HEK293 (cell line): ENCODE data around the gene PGK1.
A peak's percentile ranks its signal among the peaks of the same experiment; 100 is the strongest.

Source experiments
- CTCF ChIA-PET: fragments of 350-600 bp; formaldehyde crosslinking; extraction: SDS; loops from one replicate; lab custom pipeline; 2021; ENCODE audit warnings: antibody characterized with exemption; lab: Yijun Ruan, JAX
- POLR2A ChIA-PET: fragments of 300-600 bp; formaldehyde crosslinking; extraction: SDS; loops from one replicate; lab custom pipeline; 2020; ENCODE audit warnings: antibody characterized with exemption, inconsistent platforms; lab: Yijun Ruan, JAX
- H3K27ac ChIP-seq: fragments of 200-500 bp; sonication (Bioruptor generic); 2 replicates; pipeline ENCODE4 v1.5.1; 2014; ENCODE audit warnings: low read depth, low read length, control low read depth, inconsistent platforms; ENCODE audit errors: extremely low read depth
- H3K36me3 ChIP-seq, 2 experiments: fragments of 200-500 bp in 1 of 2; sonication (Bioruptor generic) in 1 of 2; 1 replicate in 1 of 2; 2 replicates in 1 of 2; pipeline ENCODE4 v1.5.1; 2014 to 2017; ENCODE audit warnings: inconsistent platforms in 2 of 2, low read length in 2 of 2; ENCODE audit not compliant: control insufficient read depth in 2 of 2, insufficient read depth in 1 of 2
- H3K4me1 ChIP-seq: fragments of 200-500 bp; sonication (Bioruptor generic); 2 replicates; pipeline ENCODE4 v1.5.1; 2014; ENCODE audit warnings: mild to moderate bottlenecking, low read length, inconsistent platforms; ENCODE audit not compliant: control insufficient read depth, insufficient read depth
- H3K4me3 ChIP-seq: 2 replicates; pipeline ENCODE4 v1.5.1; 2011; ENCODE audit warnings: low read depth, mild to moderate bottlenecking, control low read depth, low read length, moderate library complexity
- H3K9me3 ChIP-seq: fragments of 200-500 bp; sonication (Bioruptor generic); 2 replicates; pipeline ENCODE4 v1.5.1; 2014; ENCODE audit warnings: low read depth, low read length, inconsistent platforms; ENCODE audit not compliant: control insufficient read depth, insufficient read depth
- BCL11A ChIP-seq: fragments of 450-650 bp; formaldehyde crosslinking; IDR thresholded peaks from 2 replicates; pipeline ENCODE4 v1.5.1; 2016; ENCODE audit warnings: low read depth, missing biosample characterization, missing genetic modification characterization
- FEZF1 ChIP-seq: fragments of 450-650 bp; formaldehyde crosslinking; IDR thresholded peaks from 2 replicates; pipeline ENCODE4 v1.5.1; 2016; ENCODE audit warnings: missing biosample characterization, missing genetic modification characterization
- HOXC10 ChIP-seq: sonication (generic); formaldehyde crosslinking; IDR thresholded peaks from 2 replicates; pipeline ENCODE4 v1.8.1; 2023; ENCODE audit warnings: mild to moderate bottlenecking, missing genetic modification reagents
- PRDM1 ChIP-seq: fragments of 450-650 bp; formaldehyde crosslinking; IDR thresholded peaks from 2 replicates; pipeline ENCODE4; 2016; ENCODE audit warnings: missing biosample characterization, missing genetic modification characterization
- SP3 ChIP-seq: fragments of 450-650 bp; formaldehyde crosslinking; IDR thresholded peaks from 2 replicates; pipeline ENCODE4 v1.5.1; 2016; ENCODE audit warnings: missing biosample characterization, missing genetic modification characterization
- ZBTB20 ChIP-seq: fragments of 450-650 bp; formaldehyde crosslinking; IDR thresholded peaks from 2 replicates; pipeline ENCODE4 v1.5.1; 2016; ENCODE audit warnings: missing biosample characterization, missing genetic modification characterization
- ZBTB8A ChIP-seq: fragments of 450-650 bp; formaldehyde crosslinking; IDR thresholded peaks from 2 replicates; pipeline ENCODE4 v1.5.1; 2016; ENCODE audit warnings: missing biosample characterization, missing genetic modification characterization
- ZNF112 ChIP-seq: fragments of 450-650 bp; formaldehyde crosslinking; IDR thresholded peaks from 2 replicates; pipeline ENCODE4 v1.5.0; 2017; ENCODE audit warnings: missing biosample characterization, missing genetic modification characterization
- ZNF2 ChIP-seq: fragments of 450-650 bp; formaldehyde crosslinking; IDR thresholded peaks from 2 replicates; pipeline ENCODE4 v1.5.1; 2016; ENCODE audit warnings: missing biosample characterization, missing genetic modification characterization
- ZNF391 ChIP-seq: fragments of 450-650 bp; formaldehyde crosslinking; IDR thresholded peaks from 2 replicates; pipeline ENCODE4 v1.5.1; 2016; ENCODE audit warnings: low read depth, missing biosample characterization, missing genetic modification characterization, borderline replicate concordance
- ZNF404 ChIP-seq: fragments of 450-650 bp; formaldehyde crosslinking; IDR thresholded peaks from 2 replicates; pipeline ENCODE4 v1.5.1; 2017; ENCODE audit warnings: missing biosample characterization, missing genetic modification characterization
- ZNF529 ChIP-seq: fragments of 450-650 bp; formaldehyde crosslinking; IDR thresholded peaks from 2 replicates; pipeline ENCODE4 v1.5.1; 2017; ENCODE audit warnings: missing genetic modification characterization, missing biosample characterization; ENCODE audit not compliant: insufficient replicate concordance
- ZNF654 ChIP-seq: fragments of 450-650 bp; formaldehyde crosslinking; IDR thresholded peaks from 2 replicates; pipeline ENCODE4 v1.5.1; 2016; ENCODE audit warnings: low read depth, missing biosample characterization, missing genetic modification characterization
- ZXDB ChIP-seq: fragments of 450-650 bp; formaldehyde crosslinking; IDR thresholded peaks from 2 replicates; pipeline ENCODE4 v1.5.1; 2016; ENCODE audit warnings: missing biosample characterization, missing genetic modification characterization
- TF ChIP-seq, protein P1 (sequence below): fragments of 450-650 bp; formaldehyde crosslinking; IDR thresholded peaks from 2 replicates; pipeline ENCODE4 v1.5.1; 2016; ENCODE audit warnings: missing biosample characterization, missing genetic modification characterization
- TF ChIP-seq, protein P2 (sequence below): IDR thresholded peaks from 2 replicates; pipeline ENCODE4 v1.6.1; 2011; ENCODE audit warnings: mild to moderate bottlenecking, low read depth, low read length, borderline replicate concordance
- TF ChIP-seq, protein P3 (sequence below): fragments of 450-650 bp; formaldehyde crosslinking; IDR thresholded peaks from 2 replicates; pipeline ENCODE4 v1.5.1; 2017; ENCODE audit warnings: missing biosample characterization, missing genetic modification characterization
- TF ChIP-seq, protein P4 (sequence below): fragments of 450-650 bp; formaldehyde crosslinking; IDR thresholded peaks from 2 replicates; pipeline ENCODE4 v1.5.0; 2017; ENCODE audit warnings: missing biosample characterization, missing genetic modification characterization, borderline replicate concordance
- TF ChIP-seq, protein P5 (sequence below): fragments of 450-650 bp; formaldehyde crosslinking; IDR thresholded peaks from 2 replicates; pipeline ENCODE4 v1.5.1; 2016; ENCODE audit warnings: missing biosample characterization, missing genetic modification characterization
- TF ChIP-seq, protein P6 (sequence below): fragments of 450-650 bp; formaldehyde crosslinking; IDR thresholded peaks from 2 replicates; pipeline ENCODE4 v1.5.1; 2016; ENCODE audit warnings: missing biosample characterization, missing genetic modification characterization

PGK1 gene

DNA sequence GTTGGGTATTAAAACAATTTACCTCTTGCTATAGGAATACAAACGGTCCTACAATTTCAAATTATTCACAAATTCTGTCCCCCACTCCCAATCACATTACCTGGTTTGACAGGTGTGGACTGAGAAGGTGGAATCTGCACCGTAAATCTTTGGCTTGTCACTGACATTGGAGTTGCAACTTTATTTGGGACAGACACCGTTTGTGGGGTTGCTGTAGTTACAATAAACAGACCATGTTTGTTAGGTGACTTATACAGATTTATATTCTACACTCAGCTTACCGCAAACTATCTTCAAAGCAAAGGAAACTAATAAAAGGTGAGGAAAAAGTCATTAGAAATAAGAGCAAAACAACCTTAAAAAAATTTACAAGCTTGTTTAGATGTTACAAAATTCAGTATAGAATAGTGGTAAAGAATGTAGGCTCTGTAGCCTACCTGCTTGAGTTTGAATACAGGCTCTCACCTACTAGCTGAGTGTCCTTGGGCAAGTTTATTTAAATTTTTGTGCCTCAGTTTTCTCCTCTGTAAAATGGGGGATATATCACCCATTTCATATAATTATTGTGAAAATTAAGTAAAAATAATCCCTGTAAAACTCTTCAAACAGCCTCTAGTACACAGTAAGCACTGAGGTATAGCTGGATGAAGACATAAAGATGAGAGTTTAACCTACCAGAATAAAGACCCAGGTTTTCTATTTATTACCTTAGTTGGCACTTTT is 29.4 kb downstream of the PGK1 start:
- Histone ChIP-seq H3K4me3 (no peak overlapping the region), H3K27ac (no peak overlapping the region)
- TF ChIP-seq HOXC10 (CRISPR knock-in tag): no peak
- TF ChIP-seq, protein P1, sequence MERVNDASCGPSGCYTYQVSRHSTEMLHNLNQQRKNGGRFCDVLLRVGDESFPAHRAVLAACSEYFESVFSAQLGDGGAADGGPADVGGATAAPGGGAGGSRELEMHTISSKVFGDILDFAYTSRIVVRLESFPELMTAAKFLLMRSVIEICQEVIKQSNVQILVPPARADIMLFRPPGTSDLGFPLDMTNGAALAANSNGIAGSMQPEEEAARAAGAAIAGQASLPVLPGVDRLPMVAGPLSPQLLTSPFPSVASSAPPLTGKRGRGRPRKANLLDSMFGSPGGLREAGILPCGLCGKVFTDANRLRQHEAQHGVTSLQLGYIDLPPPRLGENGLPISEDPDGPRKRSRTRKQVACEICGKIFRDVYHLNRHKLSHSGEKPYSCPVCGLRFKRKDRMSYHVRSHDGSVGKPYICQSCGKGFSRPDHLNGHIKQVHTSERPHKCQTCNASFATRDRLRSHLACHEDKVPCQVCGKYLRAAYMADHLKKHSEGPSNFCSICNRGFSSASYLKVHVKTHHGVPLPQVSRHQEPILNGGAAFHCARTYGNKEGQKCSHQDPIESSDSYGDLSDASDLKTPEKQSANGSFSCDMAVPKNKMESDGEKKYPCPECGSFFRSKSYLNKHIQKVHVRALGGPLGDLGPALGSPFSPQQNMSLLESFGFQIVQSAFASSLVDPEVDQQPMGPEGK: no peak
- TF ChIP-seq, protein P2, sequence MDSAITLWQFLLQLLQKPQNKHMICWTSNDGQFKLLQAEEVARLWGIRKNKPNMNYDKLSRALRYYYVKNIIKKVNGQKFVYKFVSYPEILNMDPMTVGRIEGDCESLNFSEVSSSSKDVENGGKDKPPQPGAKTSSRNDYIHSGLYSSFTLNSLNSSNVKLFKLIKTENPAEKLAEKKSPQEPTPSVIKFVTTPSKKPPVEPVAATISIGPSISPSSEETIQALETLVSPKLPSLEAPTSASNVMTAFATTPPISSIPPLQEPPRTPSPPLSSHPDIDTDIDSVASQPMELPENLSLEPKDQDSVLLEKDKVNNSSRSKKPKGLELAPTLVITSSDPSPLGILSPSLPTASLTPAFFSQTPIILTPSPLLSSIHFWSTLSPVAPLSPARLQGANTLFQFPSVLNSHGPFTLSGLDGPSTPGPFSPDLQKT: no peak
- TF ChIP-seq ZNF654 (tag by site-specific recombination): no peak
- TF ChIP-seq, protein P3, sequence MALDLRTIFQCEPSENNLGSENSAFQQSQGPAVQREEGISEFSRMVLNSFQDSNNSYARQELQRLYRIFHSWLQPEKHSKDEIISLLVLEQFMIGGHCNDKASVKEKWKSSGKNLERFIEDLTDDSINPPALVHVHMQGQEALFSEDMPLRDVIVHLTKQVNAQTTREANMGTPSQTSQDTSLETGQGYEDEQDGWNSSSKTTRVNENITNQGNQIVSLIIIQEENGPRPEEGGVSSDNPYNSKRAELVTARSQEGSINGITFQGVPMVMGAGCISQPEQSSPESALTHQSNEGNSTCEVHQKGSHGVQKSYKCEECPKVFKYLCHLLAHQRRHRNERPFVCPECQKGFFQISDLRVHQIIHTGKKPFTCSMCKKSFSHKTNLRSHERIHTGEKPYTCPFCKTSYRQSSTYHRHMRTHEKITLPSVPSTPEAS: no peak
- no peak for TF ChIP-seq ZNF529 (tag by site-specific recombination)
- TF ChIP-seq ZNF2 (tag by site-specific recombination): no peak
- TF ChIP-seq, protein P4, sequence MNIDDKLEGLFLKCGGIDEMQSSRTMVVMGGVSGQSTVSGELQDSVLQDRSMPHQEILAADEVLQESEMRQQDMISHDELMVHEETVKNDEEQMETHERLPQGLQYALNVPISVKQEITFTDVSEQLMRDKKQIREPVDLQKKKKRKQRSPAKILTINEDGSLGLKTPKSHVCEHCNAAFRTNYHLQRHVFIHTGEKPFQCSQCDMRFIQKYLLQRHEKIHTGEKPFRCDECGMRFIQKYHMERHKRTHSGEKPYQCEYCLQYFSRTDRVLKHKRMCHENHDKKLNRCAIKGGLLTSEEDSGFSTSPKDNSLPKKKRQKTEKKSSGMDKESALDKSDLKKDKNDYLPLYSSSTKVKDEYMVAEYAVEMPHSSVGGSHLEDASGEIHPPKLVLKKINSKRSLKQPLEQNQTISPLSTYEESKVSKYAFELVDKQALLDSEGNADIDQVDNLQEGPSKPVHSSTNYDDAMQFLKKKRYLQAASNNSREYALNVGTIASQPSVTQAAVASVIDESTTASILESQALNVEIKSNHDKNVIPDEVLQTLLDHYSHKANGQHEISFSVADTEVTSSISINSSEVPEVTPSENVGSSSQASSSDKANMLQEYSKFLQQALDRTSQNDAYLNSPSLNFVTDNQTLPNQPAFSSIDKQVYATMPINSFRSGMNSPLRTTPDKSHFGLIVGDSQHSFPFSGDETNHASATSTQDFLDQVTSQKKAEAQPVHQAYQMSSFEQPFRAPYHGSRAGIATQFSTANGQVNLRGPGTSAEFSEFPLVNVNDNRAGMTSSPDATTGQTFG (tag by site-specific recombination): no peak
- TF ChIP-seq, protein P5, sequence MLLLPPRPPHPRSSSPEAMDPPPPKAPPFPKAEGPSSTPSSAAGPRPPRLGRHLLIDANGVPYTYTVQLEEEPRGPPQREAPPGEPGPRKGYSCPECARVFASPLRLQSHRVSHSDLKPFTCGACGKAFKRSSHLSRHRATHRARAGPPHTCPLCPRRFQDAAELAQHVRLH: no peak
- TF ChIP-seq BCL11A (tag by site-specific recombination): no peak
- no peak for TF ChIP-seq ZNF404 (tag by site-specific recombination)
- no peak for TF ChIP-seq PRDM1
- TF ChIP-seq ZNF391 (tag by site-specific recombination): no peak
- no peak for TF ChIP-seq FEZF1 (tag by site-specific recombination)
- TF ChIP-seq, all 188 proteins: peak for 0
- Histone ChIP-seq H3K9me3 (no peaks in the 10 kb centered on the region), H3K36me3 (peaks cover 13 to 62% of the 10 kb centered on the region in 2 experiments), H3K4me1 (no peaks in the 10 kb centered on the region)
- ChIA-PET POLR2A (no interaction called here), CTCF (no interaction called here)

DNA sequence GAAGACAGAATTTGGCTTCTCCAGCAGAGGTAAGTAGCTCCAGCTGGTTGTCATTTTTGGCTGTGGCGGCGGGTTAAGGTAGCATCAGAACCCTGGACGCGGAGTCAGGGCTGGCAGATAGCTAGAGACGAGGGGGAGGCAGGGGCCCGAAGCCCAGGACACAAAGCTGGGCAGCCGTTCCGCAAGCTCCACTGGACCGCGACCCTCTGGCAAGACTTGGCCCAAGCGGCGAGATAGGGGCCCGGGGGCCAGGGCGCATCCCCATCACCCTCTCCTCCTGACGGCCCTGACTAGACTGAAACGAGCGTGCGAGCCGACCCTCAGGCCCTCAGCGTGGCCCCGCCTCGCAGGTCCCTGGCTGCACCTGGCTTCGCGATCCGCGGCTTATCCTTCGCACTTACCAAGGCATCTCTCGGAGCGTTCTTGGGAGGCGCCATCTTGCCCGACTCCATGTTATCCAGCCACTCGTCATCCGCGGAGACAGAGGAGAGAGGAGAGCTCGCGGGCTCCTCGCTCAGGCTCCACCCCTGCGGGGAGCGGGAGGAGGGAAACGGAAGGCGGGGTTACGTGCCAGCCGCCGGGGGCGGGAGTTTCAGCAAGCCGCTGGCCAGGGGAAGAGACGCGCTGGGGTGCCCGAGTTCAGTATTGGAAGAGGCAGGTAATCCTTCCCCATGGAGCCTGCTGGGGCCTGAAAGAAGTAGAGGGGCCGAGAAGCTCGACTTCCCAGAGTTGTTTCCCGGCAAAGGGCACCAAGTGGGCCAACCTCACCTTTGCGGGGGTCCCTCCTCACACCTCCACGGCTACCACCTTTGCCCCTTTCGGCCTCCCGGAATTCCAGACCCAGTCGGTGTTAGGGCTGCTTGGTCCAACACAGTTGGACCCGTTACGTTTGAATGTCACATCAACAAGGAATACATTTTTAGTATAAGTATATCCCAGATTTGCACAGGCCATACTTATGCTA is 35.4 kb downstream of the PGK1 start, which contains the start of gene TAF9B:
Gene TAF9B (minus strand): TSS at position 491 of the 964 bp plus-strand sequence. CDS start 39 bp downstream, at position 452.
- ChIA-PET POLR2A (interaction anchor here (1.0 to 1.8 kb wide), 2 partner anchors 9 to 240 kb away, joined by 6 to 7 read pairs; partner anchors contain the start of gene COX7B), CTCF (interaction anchor here (0.6 to 1.4 kb wide), 3 partner anchors 12 to 34 kb away, joined by 3 read pairs; no protein-coding TSS in a partner anchor)
- Histone ChIP-seq H3K9me3 (no peaks in the 10 kb centered on the region), H3K4me3 (peak within 1 kb of the TSS; percentile 77), H3K36me3 (peaks cover 6 to 13% of the 10 kb centered on the region in 2 experiments), H3K27ac (peak within 1 kb of the TSS; percentile 54; the same call in 1 of the 2 replicates), H3K4me1 (no peaks in the 10 kb centered on the region)
- TF ChIP-seq ZXDB (tag by site-specific recombination) (peak; percentile 53; the same call in 1 of the 2 replicates), ZNF2 (tag by site-specific recombination) (peak; percentile 44; the same call in 1 of the 2 replicates), SP3 (tag by site-specific recombination) (peak; percentile 70), ZBTB20 (tag by site-specific recombination) (peak; percentile 65), ZNF112 (no peak), ZBTB8A (0 out of 2 replicates have a peak, but pooled peaks have one; percentile 14)
- TF ChIP-seq, protein P6, sequence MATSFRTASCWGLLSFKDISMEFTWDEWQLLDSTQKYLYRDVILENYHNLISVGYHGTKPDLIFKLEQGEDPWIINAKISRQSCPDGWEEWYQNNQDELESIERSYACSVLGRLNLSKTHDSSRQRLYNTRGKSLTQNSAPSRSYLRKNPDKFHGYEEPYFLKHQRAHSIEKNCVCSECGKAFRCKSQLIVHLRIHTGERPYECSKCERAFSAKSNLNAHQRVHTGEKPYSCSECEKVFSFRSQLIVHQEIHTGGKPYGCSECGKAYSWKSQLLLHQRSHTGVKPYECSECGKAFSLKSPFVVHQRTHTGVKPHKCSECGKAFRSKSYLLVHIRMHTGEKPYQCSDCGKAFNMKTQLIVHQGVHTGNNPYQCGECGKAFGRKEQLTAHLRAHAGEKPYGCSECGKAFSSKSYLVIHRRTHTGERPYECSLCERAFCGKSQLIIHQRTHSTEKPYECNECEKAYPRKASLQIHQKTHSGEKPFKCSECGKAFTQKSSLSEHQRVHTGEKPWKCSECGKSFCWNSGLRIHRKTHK: no peak
- TF ChIP-seq, protein P1: peak; percentile 69
